Measurements from ENCODE around the gene IWS1. TPM values are rescaled to one million over a fixed set of nuclear protein-coding genes. Genes with fewer than 3 reads are reported as not detected.

Gene IWS1
- 47.0 to 47.9 TPM (median 47.6 TPM) in 3 replicates for total RNA-seq

GRCh38 chr2:127526132-127527000, at the start of gene IWS1:
Gene IWS1, minus strand, starts transcription at chr2:127526489. Its CDS starts 281 bp downstream, at chr2:127526208.
- peaks cover 8% of the 10 kb centered on the region for H3K9me3 Mint-ChIP-seq
- H3K36me3 Mint-ChIP-seq: peaks cover 4% of the 10 kb centered on the region
- DNase-seq (ENCODE audit: low spot score in 2 of 2, unreplicated experiment in 2 of 2): peak; percentile 86 to 93
- peak within 1 kb of the TSS; percentile 93 for H3K4me3 Mint-ChIP-seq
- H3K4me1 Mint-ChIP-seq: peaks cover 15% of the 10 kb centered on the region
- H3K27ac Mint-ChIP-seq: peak within 1 kb of the TSS; percentile 100
- TF ChIP-seq, protein P1, sequence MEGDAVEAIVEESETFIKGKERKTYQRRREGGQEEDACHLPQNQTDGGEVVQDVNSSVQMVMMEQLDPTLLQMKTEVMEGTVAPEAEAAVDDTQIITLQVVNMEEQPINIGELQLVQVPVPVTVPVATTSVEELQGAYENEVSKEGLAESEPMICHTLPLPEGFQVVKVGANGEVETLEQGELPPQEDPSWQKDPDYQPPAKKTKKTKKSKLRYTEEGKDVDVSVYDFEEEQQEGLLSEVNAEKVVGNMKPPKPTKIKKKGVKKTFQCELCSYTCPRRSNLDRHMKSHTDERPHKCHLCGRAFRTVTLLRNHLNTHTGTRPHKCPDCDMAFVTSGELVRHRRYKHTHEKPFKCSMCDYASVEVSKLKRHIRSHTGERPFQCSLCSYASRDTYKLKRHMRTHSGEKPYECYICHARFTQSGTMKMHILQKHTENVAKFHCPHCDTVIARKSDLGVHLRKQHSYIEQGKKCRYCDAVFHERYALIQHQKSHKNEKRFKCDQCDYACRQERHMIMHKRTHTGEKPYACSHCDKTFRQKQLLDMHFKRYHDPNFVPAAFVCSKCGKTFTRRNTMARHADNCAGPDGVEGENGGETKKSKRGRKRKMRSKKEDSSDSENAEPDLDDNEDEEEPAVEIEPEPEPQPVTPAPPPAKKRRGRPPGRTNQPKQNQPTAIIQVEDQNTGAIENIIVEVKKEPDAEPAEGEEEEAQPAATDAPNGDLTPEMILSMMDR (IDR thresholded peaks at IDR 0.05; ENCODE audit: unreplicated experiment): peak; percentile 44
- H3K27me3 Mint-ChIP-seq (ENCODE audit: low read depth): peaks cover 8% of the 10 kb centered on the region

- no peaks in the 10 kb centered on the region for H3K9me3 Mint-ChIP-seq
- H3K4me1 Mint-ChIP-seq: peaks cover 10% of the 10 kb centered on the region
- H3K27ac Mint-ChIP-seq: peak overlapping the region; percentile 50
- DNase-seq (ENCODE audit: low spot score in 2 of 2, unreplicated experiment in 2 of 2): no peak
- H3K36me3 Mint-ChIP-seq: no peaks in the 10 kb centered on the region
- H3K4me3 Mint-ChIP-seq: no peak overlapping the region
- H3K27me3 Mint-ChIP-seq (ENCODE audit: low read depth): peaks cover 3% of the 10 kb centered on the region
- TF ChIP-seq, protein P1 (IDR thresholded peaks at IDR 0.05; ENCODE audit: unreplicated experiment): no peak
These were observed 49.7 kb upstream of the IWS1 start for GRCh38 chr2:127575941-127576432.

GRCh38 chr2:127575185-127575765, 49.0 kb upstream of the IWS1 start:
- TF ChIP-seq, protein P1 (IDR thresholded peaks at IDR 0.05; ENCODE audit: unreplicated experiment): no peak
- Mint-ChIP-seq H3K27ac (no peak overlapping the region), H3K4me3 (no peak overlapping the region), H3K36me3 (no peaks in the 10 kb centered on the region), H3K4me1 (peaks cover 10% of the 10 kb centered on the region), H3K27me3 (ENCODE audit: low read depth) (peaks cover 3% of the 10 kb centered on the region), H3K9me3 (no peaks in the 10 kb centered on the region)
- peak in 1 of 2 experiments; percentile 11 for DNase-seq (ENCODE audit: low spot score in 2 of 2, unreplicated experiment in 2 of 2)

GRCh38 chr2:127574656-127575055, 48.4 kb upstream of the IWS1 start:
- Mint-ChIP-seq H3K27me3 (ENCODE audit: low read depth) (peaks cover 5% of the 10 kb centered on the region), H3K9me3 (no peaks in the 10 kb centered on the region), H3K4me3 (no peak overlapping the region), H3K36me3 (no peaks in the 10 kb centered on the region), H3K27ac (no peak overlapping the region), H3K4me1 (peaks cover 10% of the 10 kb centered on the region)
- TF ChIP-seq, protein P1 (IDR thresholded peaks at IDR 0.05; ENCODE audit: unreplicated experiment): no peak
- DNase-seq (ENCODE audit: low spot score in 2 of 2, unreplicated experiment in 2 of 2): peak in 1 of 2 experiments; percentile 9

GRCh38 chr2:127573771-127574170, 47.5 kb upstream of the IWS1 start:
- H3K27ac Mint-ChIP-seq: no peak overlapping the region
- H3K4me1 Mint-ChIP-seq: peaks cover 10% of the 10 kb centered on the region
- no peaks in the 10 kb centered on the region for H3K36me3 Mint-ChIP-seq
- H3K9me3 Mint-ChIP-seq: no peaks in the 10 kb centered on the region
- peaks cover 5% of the 10 kb centered on the region for H3K27me3 Mint-ChIP-seq (ENCODE audit: low read depth)
- TF ChIP-seq, protein P1 (IDR thresholded peaks at IDR 0.05; ENCODE audit: unreplicated experiment): no peak
- H3K4me3 Mint-ChIP-seq: no peak overlapping the region
- no peak for DNase-seq (ENCODE audit: low spot score in 2 of 2, unreplicated experiment in 2 of 2)
